C4-2B (cell line): ENCODE measurements around the gene UTRN.

Experiments used
- CTCF ChIP-seq: fragments of 450-650 bp; conservative IDR thresholded peaks from 2 replicates; pipeline ENCODE4 v1.5.1; 2017; ENCODE audit warnings: mild to moderate bottlenecking
- ZFX ChIP-seq: fragments of 450-650 bp; IDR thresholded peaks from 2 replicates; pipeline ENCODE4 v1.6.1; 2017

- TF ChIP-seq CTCF (no peak), ZFX (no peak)
Observed at GRCh38 chr6:144298194-144298593, 13.1 kb downstream of the UTRN start.
